C4-2B (cell line): ENCODE measurements around the gene ALG10B.

Experiments used
- CTCF ChIP-seq: fragments of 450-650 bp; conservative IDR thresholded peaks from 2 replicates; pipeline ENCODE4 v1.5.1; 2017; ENCODE audit warnings: mild to moderate bottlenecking
- ZFX ChIP-seq: fragments of 450-650 bp; IDR thresholded peaks from 2 replicates; pipeline ENCODE4 v1.6.1; 2017

GRCh38 chr12:38316391-38317129, at the start of gene ALG10B:
- peak; percentile 47 for TF ChIP-seq CTCF
- no peak for TF ChIP-seq ZFX
